Activated CD4-positive, alpha-beta T cell treated with anti-CD3 and anti-CD28 coated beads for 48 hours (primary cell): ENCODE results near the gene INSM1.
"Not testable (repeated sequence)": the region's sequence is repeated elsewhere in the genome, so short reads cannot be mapped to it uniquely, and the experiment has no call there.

Source experiments
- DNase-seq: peaks from one replicate; pipeline ENCODE4 v3.0.0-alpha.2; 2020

The INSM1 gene

GRCh38 chr20:20367575-20368417, at the start of gene INSM1:
Gene INSM1, plus strand, starts transcription at chr20:20368104. Its CDS starts 164 bp downstream, at chr20:20368268.
- DNase-seq = peak; percentile 73

- no peak for DNase-seq
Measured at GRCh38 chr20:20318365-20319161, 49.3 kb upstream of the INSM1 start.

- no peak for DNase-seq
Measured at GRCh38 chr20:20321134-20321533, 46.8 kb upstream of the INSM1 start.

GRCh38 chr20:20321917-20322316, 46.0 kb upstream of the INSM1 start:
- no peak for DNase-seq

GRCh38 chr20:20322912-20323311, 45.0 kb upstream of the INSM1 start:
- no peak for DNase-seq

GRCh38 chr20:20327746-20328145, 40.2 kb upstream of the INSM1 start:
- no peak for DNase-seq

GRCh38 chr20:20329564-20329963, 38.3 kb upstream of the INSM1 start:
- no peak for DNase-seq

- DNase-seq = no peak
Measured at GRCh38 chr20:20331156-20331555, 36.7 kb upstream of the INSM1 start.

GRCh38 chr20:20331817-20332216, 36.1 kb upstream of the INSM1 start:
- DNase-seq = no peak

GRCh38 chr20:20333866-20334265, 34.0 kb upstream of the INSM1 start:
- no peak for DNase-seq

GRCh38 chr20:20334489-20334888, 33.4 kb upstream of the INSM1 start:
- no peak for DNase-seq

GRCh38 chr20:20338133-20338730, 29.7 kb upstream of the INSM1 start:
- DNase-seq = no peak

- no peak for DNase-seq
Measured at GRCh38 chr20:20340443-20340842, 27.5 kb upstream of the INSM1 start.

GRCh38 chr20:20341371-20341770, 26.5 kb upstream of the INSM1 start:
- DNase-seq = no peak

GRCh38 chr20:20342066-20342465, 25.8 kb upstream of the INSM1 start:
- no peak for DNase-seq

- no peak for DNase-seq
Measured at GRCh38 chr20:20343932-20344331, 24.0 kb upstream of the INSM1 start.

- no peak for DNase-seq
Measured at GRCh38 chr20:20344476-20344875, 23.4 kb upstream of the INSM1 start.

- no peak for DNase-seq
Measured at GRCh38 chr20:20353576-20353975, 14.3 kb upstream of the INSM1 start.

- not testable (repeated sequence) for DNase-seq
Measured at GRCh38 chr20:20355503-20355902, 12.4 kb upstream of the INSM1 start.

GRCh38 chr20:20358801-20359200, 9.1 kb upstream of the INSM1 start:
- DNase-seq = no peak

- no peak for DNase-seq
Measured at GRCh38 chr20:20359628-20360027, 8.3 kb upstream of the INSM1 start.

GRCh38 chr20:20360464-20360863, 7.4 kb upstream of the INSM1 start:
- peak; percentile 60 for DNase-seq

- peak; percentile 35 for DNase-seq
Measured at GRCh38 chr20:20362774-20363433, 5.0 kb upstream of the INSM1 start.
